LNCAP (cell line): ENCODE data around the gene TEAD3.

Source experiments
- TF ChIP-seq, protein P1 (sequence below): fragments of 450-650 bp; IDR thresholded peaks from 2 replicates; pipeline ENCODE4 v1.5.1; 2017; ENCODE audit warnings: mild to moderate bottlenecking

TEAD3 gene

DNA sequence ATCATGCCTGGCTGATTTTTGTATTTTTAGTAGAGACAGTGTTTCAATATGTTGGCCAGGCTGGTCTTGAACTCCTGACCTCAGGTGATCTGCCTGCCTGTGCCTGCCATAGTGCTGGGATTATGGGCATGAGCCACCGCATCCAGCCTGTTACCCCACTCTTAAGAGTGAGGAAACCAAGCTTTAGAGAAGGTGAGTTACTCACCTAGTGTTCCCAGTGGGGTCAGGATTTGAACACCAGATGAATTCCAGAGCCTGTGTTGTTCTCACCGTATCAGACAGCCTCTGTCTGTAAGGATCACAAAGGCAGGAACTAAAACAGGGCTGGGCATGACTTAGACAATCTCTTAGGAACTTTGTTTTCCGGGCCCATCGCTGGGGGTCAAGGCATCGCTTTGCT, 54.2 kb downstream of the TEAD3 start:
- TF ChIP-seq, protein P1, sequence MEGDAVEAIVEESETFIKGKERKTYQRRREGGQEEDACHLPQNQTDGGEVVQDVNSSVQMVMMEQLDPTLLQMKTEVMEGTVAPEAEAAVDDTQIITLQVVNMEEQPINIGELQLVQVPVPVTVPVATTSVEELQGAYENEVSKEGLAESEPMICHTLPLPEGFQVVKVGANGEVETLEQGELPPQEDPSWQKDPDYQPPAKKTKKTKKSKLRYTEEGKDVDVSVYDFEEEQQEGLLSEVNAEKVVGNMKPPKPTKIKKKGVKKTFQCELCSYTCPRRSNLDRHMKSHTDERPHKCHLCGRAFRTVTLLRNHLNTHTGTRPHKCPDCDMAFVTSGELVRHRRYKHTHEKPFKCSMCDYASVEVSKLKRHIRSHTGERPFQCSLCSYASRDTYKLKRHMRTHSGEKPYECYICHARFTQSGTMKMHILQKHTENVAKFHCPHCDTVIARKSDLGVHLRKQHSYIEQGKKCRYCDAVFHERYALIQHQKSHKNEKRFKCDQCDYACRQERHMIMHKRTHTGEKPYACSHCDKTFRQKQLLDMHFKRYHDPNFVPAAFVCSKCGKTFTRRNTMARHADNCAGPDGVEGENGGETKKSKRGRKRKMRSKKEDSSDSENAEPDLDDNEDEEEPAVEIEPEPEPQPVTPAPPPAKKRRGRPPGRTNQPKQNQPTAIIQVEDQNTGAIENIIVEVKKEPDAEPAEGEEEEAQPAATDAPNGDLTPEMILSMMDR: no peak

DNA sequence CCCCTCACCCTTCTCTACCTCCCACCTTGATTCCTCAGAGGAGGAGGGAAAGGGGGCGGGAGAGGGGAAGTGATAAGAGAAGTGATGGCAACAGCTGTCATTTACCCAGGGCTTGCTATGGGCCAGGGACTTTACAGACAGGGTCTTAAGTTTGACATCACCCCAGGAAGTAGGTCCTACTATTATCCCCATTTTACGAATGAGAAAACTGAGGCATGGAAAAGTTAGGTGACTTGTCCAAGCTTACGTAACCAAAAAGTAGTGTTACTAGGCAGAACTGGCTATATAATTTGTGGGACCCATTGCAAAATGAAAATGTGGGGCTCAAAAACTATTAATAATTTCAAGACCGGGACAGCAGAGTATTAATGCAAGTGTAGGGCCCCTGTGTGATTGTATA, 55.2 kb downstream of the TEAD3 start:
- TF ChIP-seq, protein P1: no peak

DNA sequence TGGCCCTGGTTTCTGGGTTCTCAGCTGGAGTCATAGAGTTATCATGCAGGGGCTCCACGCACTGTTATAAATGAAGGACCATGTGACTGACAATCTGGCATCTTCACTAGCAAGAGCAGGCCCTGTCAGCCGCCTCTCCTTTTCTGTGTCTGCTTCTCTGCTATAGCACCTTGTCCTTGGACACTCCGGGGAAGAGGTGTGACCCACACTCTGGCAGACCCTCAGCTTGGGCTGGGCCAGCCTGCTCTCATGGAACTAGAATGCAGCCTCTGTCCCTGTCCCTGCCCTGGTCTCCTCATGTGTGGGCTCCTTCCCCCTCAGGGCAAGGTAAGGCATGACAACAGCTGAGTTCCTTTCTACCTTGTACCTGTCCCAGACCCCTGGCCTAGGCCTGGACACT, 55.7 kb downstream of the TEAD3 start:
- TF ChIP-seq, protein P1: no peak

DNA sequence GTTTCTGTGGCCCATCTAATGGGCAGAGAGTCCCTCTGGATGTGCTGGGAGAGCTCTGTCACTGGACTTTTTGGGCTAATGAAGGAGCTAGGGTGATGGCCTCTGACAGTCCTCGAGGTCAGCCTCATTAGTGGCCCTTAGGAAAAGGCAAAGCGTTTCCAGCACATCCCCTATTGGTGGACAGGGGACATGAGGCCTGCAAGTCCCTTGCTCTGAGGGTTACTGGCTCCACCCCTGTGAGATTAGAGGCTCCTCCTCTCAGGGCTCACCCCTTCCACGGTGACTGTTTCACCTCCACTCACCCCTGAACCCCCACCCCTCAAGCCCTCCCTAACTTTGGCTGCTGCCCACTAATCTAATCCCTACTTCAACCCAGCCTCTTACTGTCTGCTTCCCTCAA, 57.6 kb downstream of the TEAD3 start:
- TF ChIP-seq, protein P1: no peak

DNA sequence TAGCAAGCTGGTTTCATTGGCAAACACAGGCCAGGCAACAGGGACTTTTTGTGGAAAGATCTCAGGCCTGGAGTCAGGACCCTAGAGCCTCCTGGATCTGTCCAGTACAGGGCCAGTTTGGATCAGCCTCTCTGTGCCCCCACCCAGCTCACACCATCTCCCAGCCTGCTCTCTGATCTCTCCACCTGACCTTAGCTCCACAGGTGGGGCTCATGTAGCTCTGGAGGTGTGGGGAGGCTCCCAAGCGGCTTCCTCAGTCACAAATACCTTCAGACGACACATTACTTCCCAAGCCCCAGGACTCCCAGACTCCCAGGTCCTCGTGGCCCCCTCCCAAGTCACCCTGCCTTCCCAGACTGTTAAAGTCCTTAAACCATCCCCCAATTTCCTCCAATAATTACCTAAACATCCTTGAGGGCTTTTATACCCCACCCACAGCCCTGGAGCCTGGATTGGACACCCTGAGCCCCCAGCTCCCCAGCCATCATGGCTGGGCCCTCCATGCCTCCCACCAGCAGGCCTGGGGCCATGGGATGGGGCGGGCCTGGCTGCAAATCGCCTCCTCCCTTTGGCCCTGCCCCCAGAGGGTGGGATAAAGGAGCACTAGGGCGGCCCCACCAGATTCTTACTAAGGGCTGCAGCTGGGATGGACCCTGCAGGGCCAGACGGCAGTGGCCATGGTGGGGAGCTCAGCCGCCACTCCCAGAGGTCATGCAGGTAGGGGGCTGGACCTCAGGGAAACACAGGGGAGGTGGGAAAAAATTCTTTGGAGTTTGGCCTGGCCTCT, 60.6 kb downstream of the TEAD3 start:
- TF ChIP-seq, protein P1: no peak

DNA sequence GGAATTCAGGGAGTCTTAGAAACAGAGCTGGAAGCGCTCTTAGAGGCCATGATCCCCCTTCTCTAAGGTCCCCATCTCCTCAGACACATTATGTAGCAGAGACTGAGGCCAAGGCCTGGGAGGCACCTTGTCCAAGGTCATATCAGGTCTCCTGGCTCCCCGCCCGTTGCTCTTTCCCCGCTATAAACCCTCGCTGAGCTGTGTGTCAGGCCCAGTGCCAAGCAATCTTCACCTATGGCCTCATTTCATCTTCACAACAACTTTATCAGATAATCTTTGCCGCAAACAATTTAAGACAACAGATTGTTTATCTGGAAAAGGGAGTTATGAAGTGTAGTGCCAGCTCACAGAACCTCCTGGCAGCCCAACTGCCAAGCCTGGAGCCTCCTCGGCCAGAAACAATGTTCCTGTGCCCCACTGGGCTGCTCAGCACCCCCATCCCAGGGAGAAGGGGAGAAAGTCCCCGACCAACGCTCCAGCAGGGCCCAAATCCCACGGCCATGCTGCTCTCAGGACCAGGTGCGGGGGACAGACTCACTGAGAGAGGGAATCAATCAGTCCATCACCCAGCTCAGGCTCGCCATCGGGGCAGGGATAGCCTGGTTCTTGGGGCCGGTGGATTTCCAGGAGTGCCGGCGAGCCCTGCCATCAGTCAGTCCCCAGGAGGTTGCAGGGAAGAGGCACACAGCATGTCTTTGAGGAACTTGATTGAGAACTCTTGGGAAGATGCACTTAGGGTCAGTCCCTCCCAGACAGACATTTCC, 61.6 kb downstream of the TEAD3 start:
- TF ChIP-seq, protein P1: no peak

DNA sequence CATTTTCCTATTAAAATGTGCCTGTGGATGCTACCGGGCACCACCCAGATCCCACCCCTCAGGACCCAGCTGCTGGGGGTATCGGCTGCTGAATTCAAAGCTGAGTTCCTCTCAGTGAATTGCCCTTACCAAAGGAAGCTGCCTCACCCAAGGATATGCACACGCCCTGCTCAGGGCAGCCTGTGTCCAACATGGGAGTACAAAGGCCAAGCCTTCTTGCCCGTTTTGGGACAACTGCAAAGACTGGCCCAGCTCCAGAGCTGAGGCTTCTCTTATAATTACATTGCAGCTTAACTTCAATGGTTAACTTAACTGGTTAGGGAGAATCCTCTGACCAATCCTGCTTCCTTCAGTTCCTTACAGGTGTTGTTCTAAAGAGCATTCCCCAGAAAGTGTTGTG, 64.6 kb downstream of the TEAD3 start:
- TF ChIP-seq, protein P1: no peak
